WTC11 (cell line): ENCODE measurements around the gene GSC. TPM values are rescaled to one million over a fixed set of nuclear protein-coding genes. Genes with fewer than 3 reads are reported as not detected.
A peak's percentile ranks its signal among the peaks of the same experiment; 100 is the strongest.
"Not testable (repeated sequence)": the region's sequence is repeated elsewhere in the genome, so short reads cannot be mapped to it uniquely, and the experiment has no call there.

Source experiments
- ATAC-seq: fragments of 200-7000 bp; cut with Tn5 transposase; 2 replicates; pipeline ENCODE4 v1.10.0; 2021; ENCODE audit warnings: mild to moderate bottlenecking, moderate library complexity
- CTCF ChIA-PET: fragments of 300-600 bp; sonication (Branson Sonifier 250); formaldehyde crosslinking; loops from one replicate; lab custom pipeline; 2021; ENCODE audit warnings: antibody characterized with exemption; lab: Charles Lee
- POLR2A ChIA-PET: fragments of 350-600 bp; sonication (Branson Sonifier 250); formaldehyde crosslinking; loops from one replicate; lab custom pipeline; 2021; ENCODE audit warnings: antibody characterized with exemption; lab: Charles Lee
- DNase-seq: peaks from one replicate; pipeline ENCODE4 v3.0.0; 2021; ENCODE audit warnings: low spot score
- H3K27ac Mint-ChIP-seq: 2 replicates; pipeline ENCODE4 v1.8.0; 2021; ENCODE audit warnings: mixed read lengths
- H3K27me3 Mint-ChIP-seq: 2 replicates; pipeline ENCODE4 v1.8.0; 2021; ENCODE audit warnings: low read depth, mild to moderate bottlenecking, moderate library complexity, mixed read lengths
- H3K36me3 Mint-ChIP-seq: 2 replicates; pipeline ENCODE4 v1.8.0; 2021; ENCODE audit warnings: mixed read lengths
- H3K4me1 Mint-ChIP-seq: 2 replicates; pipeline ENCODE4 v1.8.0; 2022; ENCODE audit warnings: mixed read lengths
- H3K4me3 Mint-ChIP-seq: 2 replicates; pipeline ENCODE4 v1.8.0; 2021; ENCODE audit warnings: mild to moderate bottlenecking, moderate library complexity, mixed read lengths
- H3K9me3 Mint-ChIP-seq: 2 replicates; pipeline ENCODE4 v1.8.0; 2021; ENCODE audit warnings: mixed read lengths
- CREB1 ChIP-seq: sonication (generic); formaldehyde crosslinking; IDR thresholded peaks from 2 replicates; pipeline ENCODE4 v1.8.0; 2023; ENCODE audit warnings: mild to moderate bottlenecking, missing genetic modification reagents
- ESRRA ChIP-seq: sonication (generic); formaldehyde crosslinking; IDR thresholded peaks from 2 replicates; pipeline ENCODE4 v1.8.1; 2022; ENCODE audit warnings: mild to moderate bottlenecking, missing genetic modification reagents, borderline replicate concordance
- KAT7 ChIP-seq: sonication (generic); formaldehyde crosslinking; IDR thresholded peaks from 2 replicates; pipeline ENCODE4 v1.8.1; 2023; ENCODE audit warnings: missing genetic modification reagents, mild to moderate bottlenecking, borderline replicate concordance
- NFYB ChIP-seq: sonication (generic); formaldehyde crosslinking; conservative IDR thresholded peaks from 2 replicates; pipeline ENCODE4 v1.8.0; 2022; ENCODE audit warnings: low read depth, missing genetic modification reagents
- NR1H2 ChIP-seq: sonication (generic); formaldehyde crosslinking; IDR thresholded peaks from 2 replicates; pipeline ENCODE4 v1.9.0; 2021; ENCODE audit warnings: mild to moderate bottlenecking, moderate library complexity, missing genetic modification reagents
- SMAD4 ChIP-seq: sonication (generic); formaldehyde crosslinking; IDR thresholded peaks from 2 replicates; pipeline ENCODE4 v1.8.0; 2022; ENCODE audit warnings: mild to moderate bottlenecking, missing genetic modification reagents
- SP1 ChIP-seq: sonication (generic); formaldehyde crosslinking; conservative IDR thresholded peaks from 2 replicates; pipeline ENCODE4 v1.8.1; 2022; ENCODE audit warnings: missing genetic modification reagents
- TEAD4 ChIP-seq: sonication (generic); formaldehyde crosslinking; IDR thresholded peaks from 2 replicates; pipeline ENCODE4 v1.8.0; 2022; ENCODE audit warnings: mild to moderate bottlenecking, missing genetic modification reagents
- ZBTB21 ChIP-seq: sonication (generic); formaldehyde crosslinking; IDR thresholded peaks from 2 replicates; pipeline ENCODE4 v1.8.1; 2023; ENCODE audit warnings: mild to moderate bottlenecking, missing genetic modification reagents, borderline replicate concordance
- ZNF121 ChIP-seq: sonication (generic); formaldehyde crosslinking; IDR thresholded peaks from 2 replicates; pipeline ENCODE4 v1.8.0; 2023; ENCODE audit warnings: missing genetic modification reagents
- ZNF232 ChIP-seq: sonication (generic); formaldehyde crosslinking; IDR thresholded peaks from 2 replicates; pipeline ENCODE4 v1.8.0; 2022; ENCODE audit warnings: mild to moderate bottlenecking, missing genetic modification reagents
- ZNF317 ChIP-seq: sonication (generic); formaldehyde crosslinking; IDR thresholded peaks from 2 replicates; pipeline ENCODE4 v1.8.1; 2023; ENCODE audit warnings: low read depth, mild to moderate bottlenecking, moderate library complexity, missing genetic modification reagents, borderline replicate concordance
- ZNF416 ChIP-seq: fragments of 250-450 bp; sonication (Bioruptor Pico); IDR thresholded peaks from 2 replicates; pipeline ENCODE4 v1.9.0; 2021; ENCODE audit warnings: mild to moderate bottlenecking, inconsistent platforms
- total RNA-seq: library from RNA; stranded (reverse); gene quantifications from 3 replicates; pipeline ENCODE4 v1.2.3, GENCODE V29; 2021
- TF ChIP-seq, protein P1 (sequence below): fragments of 250-450 bp; sonication (Bioruptor Pico); IDR thresholded peaks from 2 replicates; pipeline ENCODE4 v1.9.0; 2021; ENCODE audit warnings: mild to moderate bottlenecking, borderline replicate concordance
- TF ChIP-seq, protein P2 (sequence below): fragments of 250-450 bp; sonication (Bioruptor Pico); IDR thresholded peaks from 2 replicates; pipeline ENCODE4 v1.8.0; 2021; ENCODE audit warnings: mild to moderate bottlenecking
- TF ChIP-seq, protein P3 (sequence below): sonication (generic); formaldehyde crosslinking; IDR thresholded peaks from 2 replicates; pipeline ENCODE4 v1.8.0; 2022; ENCODE audit warnings: mild to moderate bottlenecking, missing genetic modification reagents
- TF ChIP-seq, protein P4 (sequence below): sonication (generic); formaldehyde crosslinking; IDR thresholded peaks from 2 replicates; pipeline ENCODE4 v1.8.1; 2023; ENCODE audit warnings: mild to moderate bottlenecking, missing genetic modification reagents, moderate library complexity
- TF ChIP-seq, protein P5 (sequence below): sonication (generic); formaldehyde crosslinking; IDR thresholded peaks from 2 replicates; pipeline ENCODE4 v1.8.1; 2022; ENCODE audit warnings: mild to moderate bottlenecking, moderate library complexity, missing genetic modification reagents
- TF ChIP-seq, protein P6 (sequence below): fragments of 250-450 bp; sonication (Bioruptor Pico); IDR thresholded peaks from 2 replicates; pipeline ENCODE4 v1.9.0; 2021; ENCODE audit warnings: moderate library complexity, mild to moderate bottlenecking, inconsistent platforms, borderline replicate concordance

GSC gene
- total RNA-seq, 1 experiment from 2014 or later = 4.4 TPM

DNA sequence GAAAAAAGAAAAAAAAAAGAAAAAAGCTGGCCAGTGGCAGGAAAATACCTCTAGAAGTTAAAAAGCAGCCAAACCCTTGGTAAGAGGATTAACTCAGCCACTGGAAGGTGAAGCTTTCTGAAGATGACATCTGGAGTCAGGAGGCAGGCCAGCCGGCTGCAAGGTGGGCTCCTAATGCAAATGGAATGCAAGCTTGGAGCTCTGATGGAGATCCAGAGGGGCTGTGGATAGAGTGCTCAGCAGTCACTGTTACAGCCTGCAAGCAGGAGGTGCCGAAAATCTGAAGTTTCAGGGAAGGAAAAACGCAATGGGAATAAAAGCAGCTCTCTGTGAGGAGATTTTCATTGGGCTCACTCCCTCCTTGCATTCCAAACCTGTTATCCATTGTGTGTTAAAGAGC is 41.0 kb downstream of the GSC start:
- TF ChIP-seq SP1 = no peak
- TF ChIP-seq ZNF121 = no peak
- no peak for TF ChIP-seq ZBTB21
- Mint-ChIP-seq H3K4me3 (no peak overlapping the region), H3K36me3 (no peaks in the 10 kb centered on the region), H3K27me3 (no peaks in the 10 kb centered on the region), H3K27ac (no peak overlapping the region), H3K9me3 (no peaks in the 10 kb centered on the region), H3K4me1 (peaks cover 7% of the 10 kb centered on the region)
- ChIA-PET CTCF (interaction anchor here (1.0 to 1.5 kb wide), 2 partner anchors 22 to 243 kb away, joined by 3 to 6 read pairs; no protein-coding TSS in a partner anchor), POLR2A (interaction anchor here (0.7 kb wide), 1 partner anchor 20 kb away, joined by 3 read pairs; no protein-coding TSS in a partner anchor)
- peak; percentile 32; the same call in 1 of the 2 replicates for ATAC-seq
- no peak for DNase-seq

DNA sequence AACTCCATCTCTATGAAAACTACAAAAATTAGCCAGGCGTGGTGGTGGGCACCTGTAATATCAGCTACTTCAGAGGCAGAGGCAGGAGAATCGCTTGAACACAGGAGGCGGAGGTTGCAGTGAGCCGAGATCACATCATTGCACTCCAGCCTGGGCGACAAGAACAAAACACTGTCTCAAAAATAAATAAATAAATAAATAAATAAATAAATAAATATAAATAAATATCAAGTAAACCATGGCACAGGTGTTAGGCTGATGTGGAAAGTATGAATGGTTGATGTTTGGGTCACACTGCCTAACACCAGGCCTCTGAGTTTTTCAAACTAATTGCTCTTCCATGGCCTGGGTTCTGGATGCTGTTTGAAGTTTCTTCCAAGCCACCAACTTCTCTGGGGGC is 41.5 kb downstream of the GSC start:
- POLR2A ChIA-PET, H3K9me3 Mint-ChIP-seq, H3K27me3 Mint-ChIP-seq, DNase-seq, H3K27ac Mint-ChIP-seq, H3K36me3 Mint-ChIP-seq, ATAC-seq, H3K4me1 Mint-ChIP-seq, H3K4me3 Mint-ChIP-seq: not testable (repeated sequence)
- CTCF ChIA-PET = interaction anchor here (1.0 to 1.5 kb wide), 2 partner anchors 21 to 242 kb away, joined by 3 to 6 read pairs; no protein-coding TSS in a partner anchor

DNA sequence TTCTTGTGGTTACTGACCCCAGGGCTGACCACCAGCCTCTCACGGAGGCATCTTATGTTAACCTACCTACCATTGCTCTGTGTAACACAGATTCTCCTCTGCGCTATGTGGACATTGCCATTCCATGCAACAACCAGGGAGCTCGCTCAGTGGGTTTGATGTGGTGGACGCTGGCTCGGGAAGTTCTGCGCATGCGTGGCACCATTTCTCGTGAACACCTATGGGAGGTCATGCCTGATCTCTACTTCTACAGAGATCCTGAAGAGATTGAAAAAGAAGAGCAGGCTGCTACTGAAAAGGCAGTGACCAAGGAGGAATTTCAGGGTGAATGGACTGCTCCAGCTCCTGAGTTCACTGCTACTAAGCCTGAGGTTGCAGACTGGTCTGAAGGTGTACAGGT is 43.3 kb downstream of the GSC start:
- H3K4me1 Mint-ChIP-seq, H3K36me3 Mint-ChIP-seq, POLR2A ChIA-PET, H3K27me3 Mint-ChIP-seq, DNase-seq, H3K9me3 Mint-ChIP-seq, H3K4me3 Mint-ChIP-seq, ATAC-seq, H3K27ac Mint-ChIP-seq: not testable (repeated sequence)
- CTCF ChIA-PET = interaction anchor here (0.7 kb wide), 1 partner anchor 555 kb away, joined by 4 read pairs; no protein-coding TSS in a partner anchor

DNA sequence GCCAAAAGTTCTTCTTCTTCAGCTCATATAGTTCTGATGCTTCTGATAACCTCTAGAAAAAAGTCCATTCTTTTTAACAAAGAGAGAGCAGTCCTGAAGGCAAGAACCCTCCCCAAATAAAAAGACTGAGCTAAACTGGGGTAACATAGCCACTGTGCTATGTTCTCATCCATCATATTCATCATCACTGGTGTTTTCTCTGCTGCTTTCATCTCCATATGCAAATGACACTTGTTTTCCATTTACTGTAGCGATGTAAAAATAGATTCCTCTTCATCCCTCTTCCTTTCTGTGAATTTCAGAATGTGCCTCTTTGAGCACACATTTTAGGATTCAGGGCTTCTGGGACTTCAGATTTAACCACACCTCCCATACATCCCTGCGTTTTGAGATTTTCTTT is 44.9 kb downstream of the GSC start:
- H3K27me3 Mint-ChIP-seq = no peaks in the 10 kb centered on the region
- no peaks in the 10 kb centered on the region for H3K36me3 Mint-ChIP-seq
- CTCF ChIA-PET = no interaction called here
- POLR2A ChIA-PET = no interaction called here
- no peak overlapping the region for H3K27ac Mint-ChIP-seq
- peaks cover 7% of the 10 kb centered on the region for H3K4me1 Mint-ChIP-seq
- H3K9me3 Mint-ChIP-seq = no peaks in the 10 kb centered on the region
- DNase-seq = no peak
- no peak for ATAC-seq
- no peak overlapping the region for H3K4me3 Mint-ChIP-seq
- TF ChIP-seq ZNF317 (CRISPR knock-in tag) (no peak), ZNF416 (no peak), TEAD4 (CRISPR knock-in tag) (no peak), ZNF232 (CRISPR knock-in tag) (no peak), CREB1 (CRISPR knock-in tag) (no peak), SMAD4 (CRISPR knock-in tag) (no peak), ESRRA (no peak), NFYB (CRISPR knock-in tag) (no peak), KAT7 (no peak), NR1H2 (no peak)
- TF ChIP-seq, protein P1, sequence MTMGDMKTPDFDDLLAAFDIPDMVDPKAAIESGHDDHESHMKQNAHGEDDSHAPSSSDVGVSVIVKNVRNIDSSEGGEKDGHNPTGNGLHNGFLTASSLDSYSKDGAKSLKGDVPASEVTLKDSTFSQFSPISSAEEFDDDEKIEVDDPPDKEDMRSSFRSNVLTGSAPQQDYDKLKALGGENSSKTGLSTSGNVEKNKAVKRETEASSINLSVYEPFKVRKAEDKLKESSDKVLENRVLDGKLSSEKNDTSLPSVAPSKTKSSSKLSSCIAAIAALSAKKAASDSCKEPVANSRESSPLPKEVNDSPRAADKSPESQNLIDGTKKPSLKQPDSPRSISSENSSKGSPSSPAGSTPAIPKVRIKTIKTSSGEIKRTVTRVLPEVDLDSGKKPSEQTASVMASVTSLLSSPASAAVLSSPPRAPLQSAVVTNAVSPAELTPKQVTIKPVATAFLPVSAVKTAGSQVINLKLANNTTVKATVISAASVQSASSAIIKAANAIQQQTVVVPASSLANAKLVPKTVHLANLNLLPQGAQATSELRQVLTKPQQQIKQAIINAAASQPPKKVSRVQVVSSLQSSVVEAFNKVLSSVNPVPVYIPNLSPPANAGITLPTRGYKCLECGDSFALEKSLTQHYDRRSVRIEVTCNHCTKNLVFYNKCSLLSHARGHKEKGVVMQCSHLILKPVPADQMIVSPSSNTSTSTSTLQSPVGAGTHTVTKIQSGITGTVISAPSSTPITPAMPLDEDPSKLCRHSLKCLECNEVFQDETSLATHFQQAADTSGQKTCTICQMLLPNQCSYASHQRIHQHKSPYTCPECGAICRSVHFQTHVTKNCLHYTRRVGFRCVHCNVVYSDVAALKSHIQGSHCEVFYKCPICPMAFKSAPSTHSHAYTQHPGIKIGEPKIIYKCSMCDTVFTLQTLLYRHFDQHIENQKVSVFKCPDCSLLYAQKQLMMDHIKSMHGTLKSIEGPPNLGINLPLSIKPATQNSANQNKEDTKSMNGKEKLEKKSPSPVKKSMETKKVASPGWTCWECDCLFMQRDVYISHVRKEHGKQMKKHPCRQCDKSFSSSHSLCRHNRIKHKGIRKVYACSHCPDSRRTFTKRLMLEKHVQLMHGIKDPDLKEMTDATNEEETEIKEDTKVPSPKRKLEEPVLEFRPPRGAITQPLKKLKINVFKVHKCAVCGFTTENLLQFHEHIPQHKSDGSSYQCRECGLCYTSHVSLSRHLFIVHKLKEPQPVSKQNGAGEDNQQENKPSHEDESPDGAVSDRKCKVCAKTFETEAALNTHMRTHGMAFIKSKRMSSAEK = no peak
- TF ChIP-seq, protein P2, sequence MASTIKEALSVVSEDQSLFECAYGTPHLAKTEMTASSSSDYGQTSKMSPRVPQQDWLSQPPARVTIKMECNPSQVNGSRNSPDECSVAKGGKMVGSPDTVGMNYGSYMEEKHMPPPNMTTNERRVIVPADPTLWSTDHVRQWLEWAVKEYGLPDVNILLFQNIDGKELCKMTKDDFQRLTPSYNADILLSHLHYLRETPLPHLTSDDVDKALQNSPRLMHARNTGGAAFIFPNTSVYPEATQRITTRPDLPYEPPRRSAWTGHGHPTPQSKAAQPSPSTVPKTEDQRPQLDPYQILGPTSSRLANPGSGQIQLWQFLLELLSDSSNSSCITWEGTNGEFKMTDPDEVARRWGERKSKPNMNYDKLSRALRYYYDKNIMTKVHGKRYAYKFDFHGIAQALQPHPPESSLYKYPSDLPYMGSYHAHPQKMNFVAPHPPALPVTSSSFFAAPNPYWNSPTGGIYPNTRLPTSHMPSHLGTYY (CRISPR knock-in tag) = no peak
- TF ChIP-seq, protein P3, sequence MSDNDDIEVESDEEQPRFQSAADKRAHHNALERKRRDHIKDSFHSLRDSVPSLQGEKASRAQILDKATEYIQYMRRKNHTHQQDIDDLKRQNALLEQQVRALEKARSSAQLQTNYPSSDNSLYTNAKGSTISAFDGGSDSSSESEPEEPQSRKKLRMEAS (CRISPR knock-in tag) = no peak
- TF ChIP-seq, protein P4, sequence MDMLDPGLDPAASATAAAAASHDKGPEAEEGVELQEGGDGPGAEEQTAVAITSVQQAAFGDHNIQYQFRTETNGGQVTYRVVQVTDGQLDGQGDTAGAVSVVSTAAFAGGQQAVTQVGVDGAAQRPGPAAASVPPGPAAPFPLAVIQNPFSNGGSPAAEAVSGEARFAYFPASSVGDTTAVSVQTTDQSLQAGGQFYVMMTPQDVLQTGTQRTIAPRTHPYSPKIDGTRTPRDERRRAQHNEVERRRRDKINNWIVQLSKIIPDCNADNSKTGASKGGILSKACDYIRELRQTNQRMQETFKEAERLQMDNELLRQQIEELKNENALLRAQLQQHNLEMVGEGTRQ (CRISPR knock-in tag) = no peak
- TF ChIP-seq, protein P5, sequence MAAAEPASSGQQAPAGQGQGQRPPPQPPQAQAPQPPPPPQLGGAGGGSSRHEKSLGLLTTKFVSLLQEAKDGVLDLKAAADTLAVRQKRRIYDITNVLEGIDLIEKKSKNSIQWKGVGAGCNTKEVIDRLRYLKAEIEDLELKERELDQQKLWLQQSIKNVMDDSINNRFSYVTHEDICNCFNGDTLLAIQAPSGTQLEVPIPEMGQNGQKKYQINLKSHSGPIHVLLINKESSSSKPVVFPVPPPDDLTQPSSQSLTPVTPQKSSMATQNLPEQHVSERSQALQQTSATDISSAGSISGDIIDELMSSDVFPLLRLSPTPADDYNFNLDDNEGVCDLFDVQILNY (CRISPR knock-in tag) = no peak
- TF ChIP-seq, protein P6, sequence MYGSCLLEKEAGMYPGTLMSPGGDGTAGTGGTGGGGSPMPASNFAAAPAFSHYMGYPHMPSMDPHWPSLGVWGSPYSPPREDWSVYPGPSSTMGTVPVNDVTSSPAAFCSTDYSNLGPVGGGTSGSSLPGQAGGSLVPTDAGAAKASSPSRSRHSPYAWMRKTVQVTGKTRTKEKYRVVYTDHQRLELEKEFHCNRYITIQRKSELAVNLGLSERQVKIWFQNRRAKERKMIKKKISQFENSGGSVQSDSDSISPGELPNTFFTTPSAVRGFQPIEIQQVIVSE (CRISPR knock-in tag) = no peak
